Smooth muscle cell (in vitro differentiated cells): ENCODE data around the gene NOBOX. TPM values are rescaled to one million over a fixed set of nuclear protein-coding genes. Genes with fewer than 3 reads are reported as not detected.

ENCODE experiments used
- DNase-seq: peaks from one replicate; lab custom pipeline; 2025; ENCODE audit not compliant: unreplicated experiment; lab: John Stamatoyannopoulos, UW
- H2AFZ ChIP-seq: fragments of 200-600 bp; sonication (generic); 2 replicates; pipeline ENCODE4 v1.6.0; 2016; ENCODE audit warnings: antibody characterized with exemption, low read depth, mild to moderate bottlenecking
- H3F3A ChIP-seq: fragments of 200-600 bp; sonication (generic); 2 replicates; pipeline ENCODE4 v1.6.0; 2017; ENCODE audit warnings: antibody characterized with exemption, low read depth
- H3K27ac ChIP-seq: fragments of 200-600 bp; sonication (generic); 2 replicates; pipeline ENCODE4 v1.5.1; 2016; ENCODE audit warnings: low read depth, mild to moderate bottlenecking
- H3K27me3 ChIP-seq: fragments of 200-600 bp; sonication (generic); 2 replicates; pipeline ENCODE4 v1.6.1; 2016; ENCODE audit warnings: low read depth, mild to moderate bottlenecking
- H3K36me3 ChIP-seq: fragments of 200-600 bp; sonication (generic); 2 replicates; pipeline ENCODE4 v1.5.1; 2016; ENCODE audit warnings: low read depth
- H3K4me1 ChIP-seq: fragments of 200-600 bp; sonication (generic); 2 replicates; pipeline ENCODE4 v1.5.1; 2016; ENCODE audit warnings: low read depth
- H3K4me2 ChIP-seq: fragments of 200-600 bp; sonication (generic); 2 replicates; pipeline ENCODE4 v1.6.0; 2016; ENCODE audit warnings: mild to moderate bottlenecking
- H3K4me3 ChIP-seq: fragments of 200-600 bp; sonication (generic); 2 replicates; pipeline ENCODE4 v1.5.1; 2016; ENCODE audit warnings: mild to moderate bottlenecking
- H3K79me2 ChIP-seq: fragments of 200-600 bp; sonication (generic); 2 replicates; pipeline ENCODE4 v1.6.0; 2016; ENCODE audit warnings: low read depth, mild to moderate bottlenecking
- H3K9ac ChIP-seq: fragments of 200-600 bp; sonication (generic); 2 replicates; pipeline ENCODE4 v1.6.0; 2016; ENCODE audit warnings: low read depth
- H3K9me3 ChIP-seq: fragments of 200-600 bp; sonication (generic); replicated peaks from 2 replicates; pipeline ENCODE4 v1.5.1; 2016; ENCODE audit warnings: low read depth
- H4K20me1 ChIP-seq: fragments of 200-600 bp; sonication (generic); 2 replicates; pipeline ENCODE4 v1.6.0; 2016; ENCODE audit warnings: low read depth
- CTCF ChIP-seq: fragments of 200-600 bp; sonication (generic); IDR thresholded peaks from 2 replicates; pipeline ENCODE4 v1.5.1; 2017; ENCODE audit warnings: borderline replicate concordance, mild to moderate bottlenecking, antibody characterized with exemption; ENCODE audit not compliant: insufficient read depth, poor library complexity, severe bottlenecking
- WGBS: methylation state at CpG from one replicate; pipeline ENCODE4 v1.1.7; 2016; ENCODE audit warnings: low lambda C conversion rate; 5-methylcytosine and 5-hydroxymethylcytosine counted together
- polyA plus RNA-seq: library from polyadenylated mRNA; unstranded; fragments of >200 nt; fragmentation: Nextera tagmentation; extraction: Ambion mirVana; gene quantifications from 2 replicates; pipeline ENCODE4 v1.2.1, GENCODE V29; 2016
- total RNA-seq: library from RNA; depleted of rRNA; stranded (reverse); fragments of >200 nt; gene quantifications from 2 replicates; pipeline ENCODE4 v1.2.3, GENCODE V29; 2014

NOBOX gene
- total RNA-seq (not detected in 2 replicates), polyA plus RNA-seq (not detected in 2 replicates)

GRCh38 chr7:144403649-144404061 lies at the start of gene NOBOX:
TSS of gene NOBOX (minus strand) at chr7:144403693.
- H3K27me3 ChIP-seq: no peaks in the 10 kb centered on the region
- H3K4me3 ChIP-seq: no peak within 1 kb of the TSS
- H4K20me1 ChIP-seq: no peaks in the 10 kb centered on the region
- H3K4me2 ChIP-seq: no peak within 1 kb of the TSS
- no peak within 1 kb of the TSS for H3K27ac ChIP-seq
- H3K4me1 ChIP-seq: no peaks in the 10 kb centered on the region
- WGBS: 100% methylated on average over 1 of the region's 39 CpGs
- H2AFZ ChIP-seq: no peak within 1 kb of the TSS
- no peak within 1 kb of the TSS for H3K9ac ChIP-seq
- no peaks in the 10 kb centered on the region for H3K79me2 ChIP-seq
- DNase-seq: no peak
- H3F3A ChIP-seq: no peaks in the 10 kb centered on the region
- H3K36me3 ChIP-seq: no peaks in the 10 kb centered on the region
- H3K9me3 ChIP-seq: no peaks in the 10 kb centered on the region
- TF ChIP-seq CTCF: no peak

- Histone ChIP-seq H3K4me2 (no peak overlapping the region), H2AFZ (no peak overlapping the region), H3K9ac (no peak overlapping the region), H3K79me2 (no peaks in the 10 kb centered on the region), H3K27me3 (no peaks in the 10 kb centered on the region), H3K36me3 (no peaks in the 10 kb centered on the region), H3K9me3 (no peaks in the 10 kb centered on the region), H3K4me3 (no peak overlapping the region), H3F3A (no peaks in the 10 kb centered on the region), H3K4me1 (no peaks in the 10 kb centered on the region), H3K27ac (no peak overlapping the region), H4K20me1 (no peaks in the 10 kb centered on the region)
- no peak for DNase-seq
- WGBS: 95% methylated on average over 5 of the region's 5 CpGs
- TF ChIP-seq CTCF: no peak
Measured at GRCh38 chr7:144452064-144452463, 48.6 kb upstream of the NOBOX start.

DNA sequence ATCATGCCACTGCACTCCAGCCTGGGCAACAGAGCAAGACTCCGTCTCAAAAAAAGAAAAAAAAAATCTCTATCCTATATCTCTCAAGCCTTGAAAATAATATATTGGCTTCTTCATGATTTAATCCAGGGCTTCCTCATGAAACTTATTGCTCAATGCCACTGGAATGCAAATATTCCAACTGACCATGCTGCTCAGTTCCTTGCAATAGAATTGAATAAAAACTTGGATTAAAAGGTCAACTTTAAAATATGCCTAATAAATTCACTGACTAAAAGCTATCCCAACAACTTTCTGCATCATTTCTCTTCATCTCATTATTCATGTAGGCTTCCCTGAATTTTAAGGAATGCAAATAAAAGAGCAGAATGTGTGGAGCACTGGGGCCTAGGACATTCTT lies 42.1 kb upstream of the NOBOX start:
- no peaks in the 10 kb centered on the region for H3K79me2 ChIP-seq
- H3F3A ChIP-seq: no peaks in the 10 kb centered on the region
- no peak for DNase-seq
- H3K27ac ChIP-seq: no peak overlapping the region
- no peak overlapping the region for H2AFZ ChIP-seq
- no peak overlapping the region for H3K4me2 ChIP-seq
- no peaks in the 10 kb centered on the region for H3K36me3 ChIP-seq
- H3K4me1 ChIP-seq: no peaks in the 10 kb centered on the region
- no peak for TF ChIP-seq CTCF
- 80% methylated on average over 1 of the region's 1 CpG for WGBS
- H3K4me3 ChIP-seq: no peak overlapping the region
- H3K27me3 ChIP-seq: no peaks in the 10 kb centered on the region
- no peaks in the 10 kb centered on the region for H4K20me1 ChIP-seq
- H3K9me3 ChIP-seq: no peaks in the 10 kb centered on the region
- H3K9ac ChIP-seq: no peak overlapping the region

DNA sequence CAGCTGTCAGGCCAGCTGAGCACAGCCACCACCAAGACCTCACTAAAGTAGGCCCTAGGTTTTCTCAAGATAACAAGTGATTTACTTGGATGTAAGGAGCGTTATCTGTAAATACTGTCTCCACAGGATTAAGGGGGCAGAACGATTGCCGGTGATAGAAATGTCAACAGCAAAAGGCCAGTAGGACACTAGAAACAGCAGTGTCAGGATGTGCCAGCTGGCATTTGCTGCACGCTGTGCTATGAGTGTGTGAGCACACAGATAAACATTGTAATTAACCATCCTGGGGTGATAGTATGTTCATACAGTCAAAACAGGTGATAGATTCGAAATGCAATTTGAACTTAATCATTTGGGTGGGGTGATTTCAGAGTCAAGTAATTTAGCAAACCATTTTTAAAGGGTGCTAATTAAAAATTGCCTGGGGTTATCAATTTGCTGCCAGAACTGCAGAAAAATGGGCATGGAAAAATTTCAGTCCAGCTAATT lies 36.3 kb upstream of the NOBOX start:
- Histone ChIP-seq H3K27ac (no peak overlapping the region), H3F3A (no peaks in the 10 kb centered on the region), H2AFZ (no peak overlapping the region), H3K9me3 (no peaks in the 10 kb centered on the region), H4K20me1 (no peaks in the 10 kb centered on the region), H3K36me3 (no peaks in the 10 kb centered on the region), H3K27me3 (no peaks in the 10 kb centered on the region), H3K4me2 (no peak overlapping the region), H3K79me2 (no peaks in the 10 kb centered on the region), H3K4me3 (no peak overlapping the region), H3K4me1 (no peaks in the 10 kb centered on the region), H3K9ac (no peak overlapping the region)
- TF ChIP-seq CTCF: no peak
- no peak for DNase-seq
- WGBS: 38% methylated on average over 5 of the region's 5 CpGs
